ENCODE results near the gene NDUFC1. TPM values are rescaled to one million over a fixed set of nuclear protein-coding genes. Genes with fewer than 3 reads are reported as not detected.
A peak's percentile ranks its signal among the peaks of the same experiment; 100 is the strongest.

The NDUFC1 gene
- total RNA-seq, 1 experiment from 2014 or later = 59.1 TPM

- H2AK5ac ChIP-seq (ENCODE audit: insufficient read length, low read length) = no peak overlapping the region
- no peak overlapping the region for H2BK20ac ChIP-seq (ENCODE audit: low read depth, low read length, poor library complexity, severe bottlenecking)
- no peak overlapping the region for H3K4me2 ChIP-seq (ENCODE audit: insufficient read depth, insufficient read length, low read length)
- no peaks in the 10 kb centered on the region; the same call in 1 of the 2 replicates for H3K4me1 ChIP-seq (ENCODE audit: insufficient read depth, low read length)
- Mint-ChIP-seq H3K4me1 (peaks cover 33% of the 10 kb centered on the region in 2 experiments), H3K27ac (peak overlapping the region; percentile 0 to 68 (median 36); a peak in 6 of 7 replicates), H3K4me3 (peak overlapping the region in 1 of 2 experiments; percentile 1; a peak in 2 of 5 replicates), H3K36me3 (ENCODE audit: insufficient read depth in 1 of 3, low read depth in 3 of 3) (peaks cover 20 to 39% (median 36%) of the 10 kb centered on the region in 3 experiments), H3K9me3 (peaks cover 4 to 9% of the 10 kb centered on the region in 2 experiments; a peak in 3 of 5 replicates), H3K27me3 (ENCODE audit: low read depth) (no peaks in the 10 kb centered on the region)
- no peak overlapping the region for H2BK120ac ChIP-seq (ENCODE audit: low read depth, low read length, poor library complexity, severe bottlenecking)
- no CpG with 5 or more reads among the region's 4 CpGs for WGBS (ENCODE audit: extremely low coverage, insufficient read length, low lambda C conversion rate)
- H3K9ac ChIP-seq (ENCODE audit: extremely low read depth, insufficient read length, low read length) = no peak overlapping the region
- DNase-seq = no peak
- no peak overlapping the region for H2AFZ ChIP-seq (ENCODE audit: low read length)
- no peak overlapping the region for H3K27ac ChIP-seq (ENCODE audit: insufficient read length, low read depth, low read length)
- H3K9me3 ChIP-seq (ENCODE audit: control insufficient read depth, low read depth, low read length) = no peaks in the 10 kb centered on the region
- no peaks in the 10 kb centered on the region for H3K79me1 ChIP-seq (ENCODE audit: insufficient read depth, low read depth, low read length, poor library complexity, severe bottlenecking)
- H3T11ph ChIP-seq (ENCODE audit: low read length) = no peak overlapping the region
- no peaks in the 10 kb centered on the region for H3K27me3 ChIP-seq (ENCODE audit: insufficient read depth, low read length)
- no peaks in the 10 kb centered on the region for H3K23me2 ChIP-seq (ENCODE audit: insufficient read length, low read depth, low read length, poor library complexity, severe bottlenecking)
- no peaks in the 10 kb centered on the region for H4K20me1 ChIP-seq (ENCODE audit: control insufficient read depth, insufficient read depth, insufficient read length)
- no peak overlapping the region for H4K8ac ChIP-seq (replicated peaks; ENCODE audit: insufficient read length, low read depth, low read length)
- H2BK12ac ChIP-seq (ENCODE audit: insufficient read length, low read depth, low read length) = no peak overlapping the region
- no peak overlapping the region for H2BK15ac ChIP-seq (ENCODE audit: low read depth, low read length)
- H3K23ac ChIP-seq (ENCODE audit: insufficient read length, low read depth, low read length) = no peak overlapping the region
- no peak overlapping the region for H4K5ac ChIP-seq (ENCODE audit: insufficient read length, low read depth, low read length)
- H3K79me2 ChIP-seq (ENCODE audit: insufficient read depth, low read length) = peaks cover 33% of the 10 kb centered on the region
- no peak overlapping the region for H3K56ac ChIP-seq (ENCODE audit: insufficient read length, low read depth, low read length)
- no peak overlapping the region for H3K18ac ChIP-seq (ENCODE audit: insufficient read length, low read depth, low read length)
- H2BK5ac ChIP-seq (ENCODE audit: insufficient read length, low read length) = no peak overlapping the region
- no peak for TF ChIP-seq CTCF (conservative IDR thresholded peaks at IDR 0.05)
- no peak overlapping the region for H3K4ac ChIP-seq (ENCODE audit: low read depth, low read length)
- H4K91ac ChIP-seq (ENCODE audit: insufficient read length, low read depth, low read length) = no peak overlapping the region
- H3K14ac ChIP-seq (ENCODE audit: insufficient read depth, low read length) = no peak overlapping the region
Measured at GRCh38 chr4:139329665-139330200, 27.5 kb upstream of the NDUFC1 start.

Measured in H9 (cell line).